Measurements from ENCODE around the gene GFOD2. TPM values are rescaled to one million over a fixed set of nuclear protein-coding genes. Genes with fewer than 3 reads are reported as not detected.

Gene GFOD2
- total RNA-seq, 2 donors from 2014 or later, result 15.8 to 18.1 TPM

DNA sequence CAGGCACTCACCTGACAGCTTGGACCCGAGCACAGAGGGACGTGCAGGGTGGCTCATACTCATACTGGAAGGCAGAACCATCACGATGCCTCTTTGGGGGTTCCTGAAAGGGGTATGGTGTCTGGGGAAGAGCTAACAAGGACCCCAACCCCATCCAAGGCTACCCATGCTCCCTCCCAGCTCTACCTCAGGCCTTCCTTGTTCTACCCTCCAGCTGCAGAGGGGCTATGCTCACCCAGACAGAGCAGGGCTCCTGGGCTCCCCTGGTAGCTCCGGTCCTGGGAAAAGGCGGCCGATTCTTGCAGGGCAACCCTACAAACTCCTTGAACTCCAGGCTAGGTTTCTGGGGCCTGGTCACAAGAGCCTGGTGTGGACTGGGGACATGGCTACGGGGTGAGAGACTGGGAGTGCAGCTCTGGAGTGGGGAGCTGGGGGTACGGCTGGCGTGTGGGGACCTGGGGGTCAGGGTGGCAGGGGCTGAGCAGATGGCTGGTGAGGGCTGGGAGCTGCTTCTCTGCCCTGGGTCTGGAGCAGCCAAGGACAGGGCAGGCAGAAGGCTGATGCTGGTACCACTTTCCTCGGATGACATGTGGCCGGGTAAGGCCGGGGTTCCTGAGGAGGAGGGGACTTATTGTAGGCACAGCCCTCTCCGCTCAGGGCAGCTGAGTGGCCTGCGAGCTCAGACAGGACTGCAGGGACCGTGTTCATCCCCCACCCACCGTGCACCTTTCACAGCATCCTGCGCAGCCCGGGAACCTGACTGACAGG lies 61.2 kb downstream of the GFOD2 start:
- intact Hi-C loops (cut with DNase I), result loop anchor here (5.0 kb wide), 1 partner anchor 101 kb away; no protein-coding TSS in a partner anchor
- ATAC-seq (no peak), DNase-seq (no peak)
- TF ChIP-seq, protein P1, sequence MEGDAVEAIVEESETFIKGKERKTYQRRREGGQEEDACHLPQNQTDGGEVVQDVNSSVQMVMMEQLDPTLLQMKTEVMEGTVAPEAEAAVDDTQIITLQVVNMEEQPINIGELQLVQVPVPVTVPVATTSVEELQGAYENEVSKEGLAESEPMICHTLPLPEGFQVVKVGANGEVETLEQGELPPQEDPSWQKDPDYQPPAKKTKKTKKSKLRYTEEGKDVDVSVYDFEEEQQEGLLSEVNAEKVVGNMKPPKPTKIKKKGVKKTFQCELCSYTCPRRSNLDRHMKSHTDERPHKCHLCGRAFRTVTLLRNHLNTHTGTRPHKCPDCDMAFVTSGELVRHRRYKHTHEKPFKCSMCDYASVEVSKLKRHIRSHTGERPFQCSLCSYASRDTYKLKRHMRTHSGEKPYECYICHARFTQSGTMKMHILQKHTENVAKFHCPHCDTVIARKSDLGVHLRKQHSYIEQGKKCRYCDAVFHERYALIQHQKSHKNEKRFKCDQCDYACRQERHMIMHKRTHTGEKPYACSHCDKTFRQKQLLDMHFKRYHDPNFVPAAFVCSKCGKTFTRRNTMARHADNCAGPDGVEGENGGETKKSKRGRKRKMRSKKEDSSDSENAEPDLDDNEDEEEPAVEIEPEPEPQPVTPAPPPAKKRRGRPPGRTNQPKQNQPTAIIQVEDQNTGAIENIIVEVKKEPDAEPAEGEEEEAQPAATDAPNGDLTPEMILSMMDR (IDR thresholded peaks at IDR 0.05), result no peak
- TF ChIP-seq POLR2A (IDR thresholded peaks at IDR 0.05), result no peak
- Histone ChIP-seq H3K27me3 (peaks cover 0 to 13% of the 10 kb centered on the region in 2 donors), H3K4me3 (no peak overlapping the region), H3K36me3 (replicated peaks in 1 of 2; ENCODE audit: insufficient read depth in 1 of 2, low read depth in 2 of 2) (no peaks in the 10 kb centered on the region), H3K9me3 (no peaks in the 10 kb centered on the region), H3K27ac (no peak overlapping the region), H3K4me1 (peaks cover 44% of the 10 kb centered on the region)
- 88 to 89% methylated on average over 13 to 18 of the region's 18 CpGs for whole genome bisulfite sequencing, 2 donors

DNA sequence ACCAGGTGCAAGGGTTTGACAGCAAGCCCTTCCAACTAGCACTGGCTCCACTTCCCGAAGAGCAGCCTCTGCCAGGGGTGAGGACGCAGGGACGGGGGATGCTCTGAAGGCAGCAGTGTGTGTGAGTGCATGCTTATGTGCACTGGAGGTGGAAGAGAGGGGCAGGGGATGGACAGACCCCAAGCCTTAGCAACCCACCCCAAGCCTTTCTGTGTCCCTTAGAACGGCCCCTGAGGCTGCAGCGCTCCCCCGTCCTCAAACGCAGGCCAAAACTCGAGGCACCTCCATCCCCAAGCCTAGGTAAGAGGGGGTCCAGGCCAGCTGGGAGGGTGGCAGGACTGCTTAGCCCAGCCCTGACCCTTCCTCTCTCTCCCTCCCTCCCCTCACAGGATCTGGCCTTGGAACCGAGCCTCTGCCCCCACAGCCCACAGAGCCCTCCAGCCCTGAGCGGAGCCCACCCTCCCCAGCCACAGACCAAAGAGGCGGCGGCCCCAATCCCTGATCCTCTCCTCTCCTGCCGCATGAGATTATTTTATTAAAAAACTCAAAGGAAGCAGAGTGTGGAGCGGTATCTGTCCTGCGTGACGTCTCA lies 62.0 kb downstream of the GFOD2 start:
- H3K36me3 ChIP-seq (replicated peaks in 1 of 2; ENCODE audit: insufficient read depth in 1 of 2, low read depth in 2 of 2), result no peaks in the 10 kb centered on the region
- H3K4me3 ChIP-seq, result no peak overlapping the region
- intact Hi-C loops (cut with DNase I), result loop anchor here (5.0 kb wide), 1 partner anchor 100 kb away; no protein-coding TSS in a partner anchor
- ATAC-seq, result no peak
- peaks cover 36% of the 10 kb centered on the region for H3K4me1 ChIP-seq
- TF ChIP-seq, protein P1 (IDR thresholded peaks at IDR 0.05), result no peak
- no peak for TF ChIP-seq POLR2A (IDR thresholded peaks at IDR 0.05)
- no peaks in the 10 kb centered on the region for H3K9me3 ChIP-seq
- H3K27me3 ChIP-seq, result peaks cover 0 to 13% of the 10 kb centered on the region in 2 donors
- 95 to 97% methylated on average over 11 to 16 of the region's 16 CpGs for WGBS, 2 donors
- DNase-seq, result no peak
- no peak overlapping the region for H3K27ac ChIP-seq

- H3K9me3 ChIP-seq, result no peaks in the 10 kb centered on the region
- TF ChIP-seq, protein P1 (IDR thresholded peaks at IDR 0.05), result no peak
- no peak for TF ChIP-seq POLR2A (IDR thresholded peaks at IDR 0.05)
- H3K36me3 ChIP-seq (replicated peaks in 1 of 2; ENCODE audit: insufficient read depth in 1 of 2, low read depth in 2 of 2), result no peaks in the 10 kb centered on the region
- peaks cover 0 to 13% of the 10 kb centered on the region in 2 donors for H3K27me3 ChIP-seq
- H3K27ac ChIP-seq, result no peak overlapping the region
- H3K4me1 ChIP-seq, result peaks cover 29% of the 10 kb centered on the region
- DNase-seq (no peak), ATAC-seq (no peak)
- intact Hi-C loops (cut with DNase I), result loop anchor here (5.0 kb wide), 1 partner anchor 99 kb away; no protein-coding TSS in a partner anchor
- H3K4me3 ChIP-seq, result no peak overlapping the region
- 89% methylated on average over 9 of the region's 9 CpGs; no CpG with 5 or more reads in 1 of the 2 donors for WGBS, 2 donors
These were observed 62.6 kb downstream of the GFOD2 start for GRCh38 chr16:67656344-67657016.

GRCh38 chr16:67655363-67655762 lies 63.8 kb downstream of the GFOD2 start:
- DNase-seq (no peak), ATAC-seq (no peak)
- Histone ChIP-seq H3K27ac (no peak overlapping the region), H3K27me3 (peaks cover 0 to 13% of the 10 kb centered on the region in 2 donors), H3K4me3 (no peak overlapping the region), H3K9me3 (no peaks in the 10 kb centered on the region), H3K36me3 (replicated peaks in 1 of 2; ENCODE audit: insufficient read depth in 1 of 2, low read depth in 2 of 2) (no peaks in the 10 kb centered on the region), H3K4me1 (peaks cover 23% of the 10 kb centered on the region)
- TF ChIP-seq POLR2A (IDR thresholded peaks at IDR 0.05), result no peak
- TF ChIP-seq, protein P1 (IDR thresholded peaks at IDR 0.05), result no peak
- 76 to 79% methylated on average over 4 of the region's 4 CpGs for WGBS, 2 donors
- intact Hi-C loops (cut with DNase I), result loop anchor here (5.0 kb wide), 1 partner anchor 98 kb away; no protein-coding TSS in a partner anchor

All from body of pancreas (tissue), 4 donors.